ENCODE data around the gene CFAP46.

Gene CFAP46

GRCh38 chr10:132940791-132941465 is 1.4 kb downstream of the CFAP46 start:
- H3K27me3 ChIP-seq (ENCODE audit: insufficient read depth, insufficient read length), result peaks cover 4% of the 10 kb centered on the region

GRCh38 chr10:132939957-132940790 is 2.2 kb downstream of the CFAP46 start:
- no peaks in the 10 kb centered on the region for H3K36me3 ChIP-seq (ENCODE audit: insufficient read depth, insufficient read length, low read length)
- H3K4me3 ChIP-seq (ENCODE audit: insufficient read length, low read depth), result no peak overlapping the region
- no peak for TF ChIP-seq ZNF274 (IDR thresholded peaks at IDR 0.05; ENCODE audit: low read depth, low read length)
- TF ChIP-seq SUZ12 (IDR thresholded peaks at IDR 0.05; ENCODE audit: extremely low read depth, insufficient read depth, insufficient read length), result no peak
- TF ChIP-seq YY1 (IDR thresholded peaks at IDR 0.05; ENCODE audit: insufficient read depth, insufficient read length), result no peak
- no peak for DNase-seq (ENCODE audit: low read depth, low spot score)
- no peaks in the 10 kb centered on the region for H3K9me3 ChIP-seq (ENCODE audit: insufficient read depth, low read length)
- peaks cover 1% of the 10 kb centered on the region for H3K4me1 ChIP-seq (ENCODE audit: insufficient read depth, insufficient read length)
- H3K27me3 ChIP-seq (ENCODE audit: insufficient read depth, insufficient read length), result peaks cover 4% of the 10 kb centered on the region
- no peak overlapping the region for H3K9ac ChIP-seq (ENCODE audit: insufficient read length, low read depth)

More at GRCh38 chr10:132940791-132941465, 1.4 kb downstream of the CFAP46 start:
- DNase-seq (ENCODE audit: low read depth, low spot score), result no peak
- TF ChIP-seq SUZ12 (IDR thresholded peaks at IDR 0.05; ENCODE audit: extremely low read depth, insufficient read depth, insufficient read length) (no peak), ZNF274 (IDR thresholded peaks at IDR 0.05; ENCODE audit: low read depth, low read length) (no peak), YY1 (IDR thresholded peaks at IDR 0.05; ENCODE audit: insufficient read depth, insufficient read length) (no peak)
- H3K4me1 ChIP-seq (ENCODE audit: insufficient read depth, insufficient read length), result peaks cover 2% of the 10 kb centered on the region
- no peaks in the 10 kb centered on the region for H3K9me3 ChIP-seq (ENCODE audit: insufficient read depth, low read length)
- no peak overlapping the region for H3K9ac ChIP-seq (ENCODE audit: insufficient read length, low read depth)
- H3K36me3 ChIP-seq (ENCODE audit: insufficient read depth, insufficient read length, low read length), result no peaks in the 10 kb centered on the region
- H3K4me3 ChIP-seq (ENCODE audit: insufficient read length, low read depth), result no peak overlapping the region

- no peak overlapping the region for H3K9ac ChIP-seq (ENCODE audit: insufficient read length, low read depth)
- H3K36me3 ChIP-seq (ENCODE audit: insufficient read depth, insufficient read length, low read length), result no peaks in the 10 kb centered on the region
- peaks cover 1% of the 10 kb centered on the region for H3K4me1 ChIP-seq (ENCODE audit: insufficient read depth, insufficient read length)
- H3K27me3 ChIP-seq (ENCODE audit: insufficient read depth, insufficient read length), result peaks cover 4% of the 10 kb centered on the region
- no peak overlapping the region for H3K4me3 ChIP-seq (ENCODE audit: insufficient read length, low read depth)
- no peak for DNase-seq (ENCODE audit: low read depth, low spot score)
- no peaks in the 10 kb centered on the region for H3K9me3 ChIP-seq (ENCODE audit: insufficient read depth, low read length)
- no peak for TF ChIP-seq YY1 (IDR thresholded peaks at IDR 0.05; ENCODE audit: insufficient read depth, insufficient read length)
- TF ChIP-seq ZNF274 (IDR thresholded peaks at IDR 0.05; ENCODE audit: low read depth, low read length), result no peak
- no peak for TF ChIP-seq SUZ12 (IDR thresholded peaks at IDR 0.05; ENCODE audit: extremely low read depth, insufficient read depth, insufficient read length)
Observed at GRCh38 chr10:132939378-132939955, 2.9 kb downstream of the CFAP46 start.

GRCh38 chr10:132938472-132939339 is 3.7 kb downstream of the CFAP46 start:
- Histone ChIP-seq H3K4me3 (ENCODE audit: insufficient read length, low read depth) (no peak overlapping the region), H3K9me3 (ENCODE audit: insufficient read depth, low read length) (no peaks in the 10 kb centered on the region), H3K9ac (ENCODE audit: insufficient read length, low read depth) (peak overlapping the region; percentile 34), H3K4me1 (ENCODE audit: insufficient read depth, insufficient read length) (peaks cover 1% of the 10 kb centered on the region), H3K27me3 (ENCODE audit: insufficient read depth, insufficient read length) (peaks cover 4% of the 10 kb centered on the region), H3K36me3 (ENCODE audit: insufficient read depth, insufficient read length, low read length) (no peaks in the 10 kb centered on the region)
- DNase-seq (ENCODE audit: low read depth, low spot score), result peak; percentile 27
- TF ChIP-seq SUZ12 (IDR thresholded peaks at IDR 0.05; ENCODE audit: extremely low read depth, insufficient read depth, insufficient read length), result no peak
- TF ChIP-seq YY1 (IDR thresholded peaks at IDR 0.05; ENCODE audit: insufficient read depth, insufficient read length), result no peak
- no peak for TF ChIP-seq ZNF274 (IDR thresholded peaks at IDR 0.05; ENCODE audit: low read depth, low read length)

GRCh38 chr10:132937861-132938260 is 4.5 kb downstream of the CFAP46 start:
- peaks cover 1% of the 10 kb centered on the region for H3K4me1 ChIP-seq (ENCODE audit: insufficient read depth, insufficient read length)

GRCh38 chr10:132934953-132935352 is 7.4 kb downstream of the CFAP46 start:
- Histone ChIP-seq H3K4me3 (ENCODE audit: insufficient read length, low read depth) (no peak overlapping the region), H3K4me1 (ENCODE audit: insufficient read depth, insufficient read length) (no peaks in the 10 kb centered on the region), H3K9me3 (ENCODE audit: insufficient read depth, low read length) (no peaks in the 10 kb centered on the region), H3K36me3 (ENCODE audit: insufficient read depth, insufficient read length, low read length) (no peaks in the 10 kb centered on the region), H3K27me3 (ENCODE audit: insufficient read depth, insufficient read length) (no peaks in the 10 kb centered on the region), H3K9ac (ENCODE audit: insufficient read length, low read depth) (no peak overlapping the region)
- TF ChIP-seq SUZ12 (IDR thresholded peaks at IDR 0.05; ENCODE audit: extremely low read depth, insufficient read depth, insufficient read length) (no peak), ZNF274 (IDR thresholded peaks at IDR 0.05; ENCODE audit: low read depth, low read length) (no peak), YY1 (IDR thresholded peaks at IDR 0.05; ENCODE audit: insufficient read depth, insufficient read length) (no peak)
- DNase-seq (ENCODE audit: low read depth, low spot score), result no peak

More at GRCh38 chr10:132937861-132938260, 4.5 kb downstream of the CFAP46 start:
- Histone ChIP-seq H3K4me3 (ENCODE audit: insufficient read length, low read depth) (no peak overlapping the region), H3K9me3 (ENCODE audit: insufficient read depth, low read length) (no peaks in the 10 kb centered on the region), H3K36me3 (ENCODE audit: insufficient read depth, insufficient read length, low read length) (no peaks in the 10 kb centered on the region), H3K27me3 (ENCODE audit: insufficient read depth, insufficient read length) (peaks cover 4% of the 10 kb centered on the region), H3K9ac (ENCODE audit: insufficient read length, low read depth) (no peak overlapping the region)
- DNase-seq (ENCODE audit: low read depth, low spot score), result no peak
- TF ChIP-seq ZNF274 (IDR thresholded peaks at IDR 0.05; ENCODE audit: low read depth, low read length), result no peak
- no peak for TF ChIP-seq YY1 (IDR thresholded peaks at IDR 0.05; ENCODE audit: insufficient read depth, insufficient read length)
- TF ChIP-seq SUZ12 (IDR thresholded peaks at IDR 0.05; ENCODE audit: extremely low read depth, insufficient read depth, insufficient read length), result no peak
